AG09309 (cell line): ENCODE data around the gene CACNA1C.
A peak's percentile ranks its signal among the peaks of the same experiment; 100 is the strongest.

Source experiments
- DNase-seq: peaks from one replicate; pipeline ENCODE4 v3.0.0-alpha.2; 2010; ENCODE audit warnings: low read depth
- H3K4me3 ChIP-seq: 2 replicates; pipeline ENCODE4 v1.5.1; 2011; ENCODE audit warnings: mild to moderate bottlenecking, low read depth, low read length, moderate library complexity; ENCODE audit not compliant: control insufficient read depth
- CTCF ChIP-seq: IDR thresholded peaks from 2 replicates; pipeline ENCODE4 v1.5.1; 2011; ENCODE audit warnings: mild to moderate bottlenecking, low read depth, low read length, inconsistent platforms; ENCODE audit not compliant: insufficient read depth, control insufficient read depth; ENCODE audit errors: missing control alignments

CACNA1C gene

GRCh38 chr12:2306012-2306411 lies 253.2 kb downstream of the CACNA1C start:
- DNase-seq = no peak
- H3K4me3 ChIP-seq = no peak overlapping the region
- no peak for TF ChIP-seq CTCF

GRCh38 chr12:2306735-2307134 lies 253.9 kb downstream of the CACNA1C start:
- H3K4me3 ChIP-seq = no peak overlapping the region
- DNase-seq = no peak
- no peak for TF ChIP-seq CTCF

GRCh38 chr12:2307550-2307949 lies 254.8 kb downstream of the CACNA1C start:
- no peak for DNase-seq
- TF ChIP-seq CTCF = no peak
- no peak overlapping the region for H3K4me3 ChIP-seq

GRCh38 chr12:2309647-2310046 lies 256.9 kb downstream of the CACNA1C start:
- TF ChIP-seq CTCF = no peak
- DNase-seq = no peak
- H3K4me3 ChIP-seq = no peak overlapping the region

- peak; percentile 92 for DNase-seq
- no peak overlapping the region for H3K4me3 ChIP-seq
- no peak for TF ChIP-seq CTCF
These were observed 258.4 kb downstream of the CACNA1C start for GRCh38 chr12:2311020-2311778.

GRCh38 chr12:2312175-2312574 lies 259.4 kb downstream of the CACNA1C start:
- TF ChIP-seq CTCF = no peak
- no peak overlapping the region for H3K4me3 ChIP-seq
- DNase-seq = no peak
